Measurements from ENCODE around the gene FRK.
"Not testable (repeated sequence)": the region's sequence is repeated elsewhere in the genome, so short reads cannot be mapped to it uniquely, and the experiment has no call there.

Gene FRK

GRCh38 chr6:115997990-115998585 is 62.6 kb downstream of the FRK start:
- no peak overlapping the region for H3K9ac ChIP-seq (ENCODE audit: low read length)
- no peaks in the 10 kb centered on the region for H3K27me3 ChIP-seq (ENCODE audit: control insufficient read depth, insufficient read depth, low read length)

GRCh38 chr6:115986026-115986425 is 74.7 kb downstream of the FRK start:
- H3K36me3 ChIP-seq (ENCODE audit: control insufficient read depth, low read depth, low read length): no peaks in the 10 kb centered on the region
- H3K27me3 ChIP-seq (ENCODE audit: control insufficient read depth, insufficient read depth, low read length): no peaks in the 10 kb centered on the region
- no peaks in the 10 kb centered on the region for H3K4me1 ChIP-seq (ENCODE audit: control insufficient read depth, low read depth, low read length)
- H3K27ac ChIP-seq (ENCODE audit: low read length): no peak overlapping the region
- no peak overlapping the region for H3K4me3 ChIP-seq (ENCODE audit: low read length)
- no peak overlapping the region for H3K9ac ChIP-seq (ENCODE audit: low read length)
- H3K9me3 ChIP-seq (ENCODE audit: control insufficient read depth, low read depth, low read length): no peaks in the 10 kb centered on the region

More at GRCh38 chr6:115997990-115998585, 62.6 kb downstream of the FRK start:
- no peaks in the 10 kb centered on the region for H3K36me3 ChIP-seq (ENCODE audit: control insufficient read depth, low read depth, low read length)
- no peaks in the 10 kb centered on the region for H3K4me1 ChIP-seq (ENCODE audit: control insufficient read depth, low read depth, low read length)
- no peak overlapping the region for H3K27ac ChIP-seq (ENCODE audit: low read length)
- no peak overlapping the region for H3K4me3 ChIP-seq (ENCODE audit: low read length)
- no peaks in the 10 kb centered on the region for H3K9me3 ChIP-seq (ENCODE audit: control insufficient read depth, low read depth, low read length)

- no peaks in the 10 kb centered on the region for H3K36me3 ChIP-seq (ENCODE audit: control insufficient read depth, low read depth, low read length)
- H3K9me3 ChIP-seq (ENCODE audit: control insufficient read depth, low read depth, low read length): no peaks in the 10 kb centered on the region
- no peaks in the 10 kb centered on the region for H3K27me3 ChIP-seq (ENCODE audit: control insufficient read depth, insufficient read depth, low read length)
- H3K27ac ChIP-seq (ENCODE audit: low read length): no peak overlapping the region
- no peak overlapping the region for H3K9ac ChIP-seq (ENCODE audit: low read length)
- no peaks in the 10 kb centered on the region for H3K4me1 ChIP-seq (ENCODE audit: control insufficient read depth, low read depth, low read length)
- H3K4me3 ChIP-seq (ENCODE audit: low read length): no peak overlapping the region
Observed at GRCh38 chr6:115984809-115985208, 75.9 kb downstream of the FRK start.

- Histone ChIP-seq H3K9me3 (ENCODE audit: control insufficient read depth, low read depth, low read length) (no peaks in the 10 kb centered on the region), H3K36me3 (ENCODE audit: control insufficient read depth, low read depth, low read length) (no peaks in the 10 kb centered on the region), H3K9ac (ENCODE audit: low read length) (no peak overlapping the region), H3K27me3 (ENCODE audit: control insufficient read depth, insufficient read depth, low read length) (no peaks in the 10 kb centered on the region), H3K4me1 (ENCODE audit: control insufficient read depth, low read depth, low read length) (no peaks in the 10 kb centered on the region), H3K27ac (ENCODE audit: low read length) (no peak overlapping the region), H3K4me3 (ENCODE audit: low read length) (no peak overlapping the region)
Observed at GRCh38 chr6:115983998-115984397, 76.7 kb downstream of the FRK start.

GRCh38 chr6:115982453-115982852 is 78.2 kb downstream of the FRK start:
- H3K36me3 ChIP-seq (ENCODE audit: control insufficient read depth, low read depth, low read length): no peaks in the 10 kb centered on the region
- H3K9ac ChIP-seq (ENCODE audit: low read length): no peak overlapping the region
- H3K4me3 ChIP-seq (ENCODE audit: low read length): no peak overlapping the region
- no peak overlapping the region for H3K27ac ChIP-seq (ENCODE audit: low read length)
- no peaks in the 10 kb centered on the region for H3K4me1 ChIP-seq (ENCODE audit: control insufficient read depth, low read depth, low read length)
- H3K27me3 ChIP-seq (ENCODE audit: control insufficient read depth, insufficient read depth, low read length): no peaks in the 10 kb centered on the region
- no peaks in the 10 kb centered on the region for H3K9me3 ChIP-seq (ENCODE audit: control insufficient read depth, low read depth, low read length)

- Histone ChIP-seq H3K36me3 (ENCODE audit: control insufficient read depth, low read depth, low read length) (no peaks in the 10 kb centered on the region), H3K4me1 (ENCODE audit: control insufficient read depth, low read depth, low read length) (no peaks in the 10 kb centered on the region), H3K9ac (ENCODE audit: low read length) (no peak overlapping the region), H3K27me3 (ENCODE audit: control insufficient read depth, insufficient read depth, low read length) (no peaks in the 10 kb centered on the region), H3K9me3 (ENCODE audit: control insufficient read depth, low read depth, low read length) (no peaks in the 10 kb centered on the region), H3K27ac (ENCODE audit: low read length) (no peak overlapping the region), H3K4me3 (ENCODE audit: low read length) (no peak overlapping the region)
Observed at GRCh38 chr6:115977220-115977619, 83.5 kb downstream of the FRK start.

- Histone ChIP-seq H3K36me3 (ENCODE audit: control insufficient read depth, low read depth, low read length) (no peaks in the 10 kb centered on the region), H3K27ac (ENCODE audit: low read length) (no peak overlapping the region), H3K9ac (ENCODE audit: low read length) (no peak overlapping the region), H3K9me3 (ENCODE audit: control insufficient read depth, low read depth, low read length) (no peaks in the 10 kb centered on the region), H3K4me1 (ENCODE audit: control insufficient read depth, low read depth, low read length) (no peaks in the 10 kb centered on the region), H3K4me3 (ENCODE audit: low read length) (no peak overlapping the region), H3K27me3 (ENCODE audit: control insufficient read depth, insufficient read depth, low read length) (no peaks in the 10 kb centered on the region)
Observed at GRCh38 chr6:115976321-115976870, 84.3 kb downstream of the FRK start.

- no peaks in the 10 kb centered on the region for H3K36me3 ChIP-seq (ENCODE audit: control insufficient read depth, low read depth, low read length)
- H3K4me1 ChIP-seq (ENCODE audit: control insufficient read depth, low read depth, low read length): peaks cover 15% of the 10 kb centered on the region
- no peak overlapping the region for H3K9ac ChIP-seq (ENCODE audit: low read length)
- H3K4me3 ChIP-seq (ENCODE audit: low read length): no peak overlapping the region
- H3K9me3 ChIP-seq (ENCODE audit: control insufficient read depth, low read depth, low read length): no peaks in the 10 kb centered on the region
- no peaks in the 10 kb centered on the region for H3K27me3 ChIP-seq (ENCODE audit: control insufficient read depth, insufficient read depth, low read length)
- no peak overlapping the region for H3K27ac ChIP-seq (ENCODE audit: low read length)
Observed at GRCh38 chr6:115972679-115973078, 88.0 kb downstream of the FRK start.

- H3K36me3 ChIP-seq (ENCODE audit: control insufficient read depth, low read depth, low read length): no peaks in the 10 kb centered on the region
- H3K27me3 ChIP-seq (ENCODE audit: control insufficient read depth, insufficient read depth, low read length): no peaks in the 10 kb centered on the region
- H3K4me1 ChIP-seq (ENCODE audit: control insufficient read depth, low read depth, low read length): peaks cover 15% of the 10 kb centered on the region
- no peaks in the 10 kb centered on the region for H3K9me3 ChIP-seq (ENCODE audit: control insufficient read depth, low read depth, low read length)
- H3K27ac ChIP-seq (ENCODE audit: low read length): no peak overlapping the region
- no peak overlapping the region for H3K9ac ChIP-seq (ENCODE audit: low read length)
- no peak overlapping the region for H3K4me3 ChIP-seq (ENCODE audit: low read length)
Observed at GRCh38 chr6:115971785-115972184, 88.9 kb downstream of the FRK start.

- H3K27ac ChIP-seq (ENCODE audit: low read length): no peak overlapping the region
- no peaks in the 10 kb centered on the region for H3K36me3 ChIP-seq (ENCODE audit: control insufficient read depth, low read depth, low read length)
- no peaks in the 10 kb centered on the region for H3K9me3 ChIP-seq (ENCODE audit: control insufficient read depth, low read depth, low read length)
- H3K9ac ChIP-seq (ENCODE audit: low read length): no peak overlapping the region
- H3K27me3 ChIP-seq (ENCODE audit: control insufficient read depth, insufficient read depth, low read length): no peaks in the 10 kb centered on the region
- H3K4me3 ChIP-seq (ENCODE audit: low read length): no peak overlapping the region
- peaks cover 15% of the 10 kb centered on the region for H3K4me1 ChIP-seq (ENCODE audit: control insufficient read depth, low read depth, low read length)
Observed at GRCh38 chr6:115969930-115970273, 90.8 kb downstream of the FRK start.

GRCh38 chr6:115969207-115969929 is 91.3 kb downstream of the FRK start:
- peaks cover 15% of the 10 kb centered on the region for H3K4me1 ChIP-seq (ENCODE audit: control insufficient read depth, low read depth, low read length)
- H3K9ac ChIP-seq (ENCODE audit: low read length): no peak overlapping the region
- no peak overlapping the region for H3K4me3 ChIP-seq (ENCODE audit: low read length)
- no peaks in the 10 kb centered on the region for H3K27me3 ChIP-seq (ENCODE audit: control insufficient read depth, insufficient read depth, low read length)
- H3K9me3 ChIP-seq (ENCODE audit: control insufficient read depth, low read depth, low read length): no peaks in the 10 kb centered on the region
- no peaks in the 10 kb centered on the region for H3K36me3 ChIP-seq (ENCODE audit: control insufficient read depth, low read depth, low read length)
- H3K27ac ChIP-seq (ENCODE audit: low read length): no peak overlapping the region

- H3K9me3 ChIP-seq (ENCODE audit: control insufficient read depth, low read depth, low read length); H3K36me3 ChIP-seq (ENCODE audit: control insufficient read depth, low read depth, low read length); H3K4me3 ChIP-seq (ENCODE audit: low read length); H3K9ac ChIP-seq (ENCODE audit: low read length); H3K4me1 ChIP-seq (ENCODE audit: control insufficient read depth, low read depth, low read length); H3K27ac ChIP-seq (ENCODE audit: low read length); H3K27me3 ChIP-seq (ENCODE audit: control insufficient read depth, insufficient read depth, low read length): not testable (repeated sequence)
Observed at GRCh38 chr6:115960286-115960685, 100.4 kb downstream of the FRK start.

Measured in iPS-18a (cell line).